ENCODE data around the gene ADGRG6. TPM values are rescaled to one million over a fixed set of nuclear protein-coding genes. Genes with fewer than 3 reads are reported as not detected.
A peak's percentile ranks its signal among the peaks of the same experiment; 100 is the strongest.

Gene ADGRG6
- total and polyA plus RNA-seq, 9 of the 15 experiments (the other 6 are each of a cell fraction or from before 2014, with no cell fraction given) = under 0.01 to 0.11 (median 0.05) TPM; not detected in 5

- TF ChIP-seq PCBP2 (IDR thresholded peaks at IDR 0.05; ENCODE audit: low read depth, low read length, poor library complexity, severe bottlenecking) (no peak), BCOR (IDR thresholded peaks at IDR 0.05) (no peak), SOX6 (IDR thresholded peaks at IDR 0.05) (no peak), ZNF3 (CRISPR knock-in tag; IDR thresholded peaks at IDR 0.05) (no peak)
- TF ChIP-seq, protein P1, sequence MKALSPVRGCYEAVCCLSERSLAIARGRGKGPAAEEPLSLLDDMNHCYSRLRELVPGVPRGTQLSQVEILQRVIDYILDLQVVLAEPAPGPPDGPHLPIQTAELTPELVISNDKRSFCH (CRISPR knock-in tag; IDR thresholded peaks at IDR 0.05) = no peak
- TF ChIP-seq, protein P1 (tag; IDR thresholded peaks at IDR 0.05) = no peak
Observed at GRCh38 chr6:142361345-142361744, 59.5 kb downstream of the ADGRG6 start (continued).

DNA sequence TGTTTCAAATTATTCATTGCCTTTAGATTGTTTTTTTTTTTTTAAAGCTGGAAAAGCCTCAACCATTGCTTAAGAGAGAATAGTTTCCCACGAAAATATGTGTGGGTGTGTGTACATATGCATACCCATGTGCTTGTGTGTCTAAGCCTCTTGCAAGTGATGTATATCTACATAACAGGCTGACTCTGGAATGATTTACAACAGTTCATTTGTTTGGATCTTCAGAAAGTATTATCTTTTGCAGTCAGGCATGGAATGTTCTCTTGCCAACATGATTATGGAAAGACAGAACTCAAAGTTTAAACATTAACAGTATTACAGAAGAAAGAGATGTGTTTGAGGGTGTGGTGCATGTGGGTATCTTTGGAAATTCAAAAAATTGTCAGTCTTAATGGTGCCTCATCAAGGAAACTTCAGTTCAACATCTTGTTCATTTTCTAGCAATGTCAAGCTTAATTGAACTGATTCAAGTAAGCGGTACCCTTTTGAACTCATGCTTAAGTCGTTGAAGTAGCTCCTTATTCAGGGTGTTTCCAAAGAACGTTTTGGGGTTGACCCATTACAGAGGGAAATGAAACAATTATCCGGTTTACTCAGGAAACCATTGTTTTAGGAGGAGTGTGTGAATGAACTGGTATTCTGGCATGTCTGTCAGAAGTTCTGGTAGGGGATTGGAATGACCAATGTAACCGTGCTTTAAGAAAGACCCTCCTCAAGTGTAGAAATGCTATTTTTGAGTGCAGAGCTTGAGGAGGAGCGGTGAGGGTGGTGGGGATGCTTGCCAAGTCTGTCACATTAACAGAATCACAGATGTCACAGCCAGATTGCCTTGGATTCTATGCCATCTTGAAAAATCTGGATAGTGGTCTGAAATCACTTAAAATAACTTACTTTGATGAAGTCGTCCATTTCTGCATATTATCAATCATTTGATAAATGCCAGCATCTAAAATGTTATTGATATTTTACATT, 60.3 kb downstream of the ADGRG6 start:
- DNase-seq (ENCODE audit: extremely low read depth in 1 of 4, low spot score in 3 of 4) (no peak), FAIRE-seq (no peak), ATAC-seq (no peak)
- Histone ChIP-seq H2AFZ (ENCODE audit: low read depth, low read length) (no peak overlapping the region), H3K9me3 (replicated peaks; ENCODE audit: control insufficient read depth, insufficient read depth, low read depth, low read length) (no peaks in the 10 kb centered on the region), H3K4me1 (replicated peaks in 1 of 2; ENCODE audit: control insufficient read depth in 2 of 2, insufficient read depth in 2 of 2, low read length in 2 of 2) (no peaks in the 10 kb centered on the region), H4K20me1 (replicated peaks; ENCODE audit: control insufficient read depth, insufficient read depth, low read length) (no peaks in the 10 kb centered on the region), H3K4me2 (ENCODE audit: insufficient read depth, low read length) (no peak overlapping the region), H3K27ac (ENCODE audit: extremely low read depth, low read depth, low read length) (no peak overlapping the region), H3K27me3 (ENCODE audit: control insufficient read depth in 2 of 2, insufficient read depth in 2 of 2, low read length in 2 of 2) (no peaks in the 10 kb centered on the region), H3K4me3 (no peak overlapping the region), H3K9me1 (ENCODE audit: control insufficient read depth, insufficient read depth, low read length) (no peaks in the 10 kb centered on the region), H3K36me3 (ENCODE audit: control insufficient read depth, insufficient read depth, low read length) (no peaks in the 10 kb centered on the region), H3K9ac (ENCODE audit: insufficient read depth in 1 of 2, low read depth in 2 of 2, low read length in 2 of 2) (no peak overlapping the region), H3K79me2 (ENCODE audit: control insufficient read depth, insufficient read depth, low read length) (no peaks in the 10 kb centered on the region)
- BruUV-seq (replicated peaks) = no TSS peak
- POLR2A ChIA-PET = no interaction called here
- WGBS (ENCODE audit: insufficient coverage, low coverage, missing lambda C conversion rate) = 0% methylated on average over 8 of the region's 8 CpGs
- CTCF ChIA-PET (ENCODE audit: low intra/inter-chr PET ratio) = no interaction called here
- in situ Hi-C loops (cut with MboI) (no loop called here), intact Hi-C loops (cut with micrococcal nuclease) (no loop called here)
- no peak for TF ChIP-seq HNRNPL (IDR thresholded peaks at IDR 0.05; ENCODE audit: low read depth, low read length)
- no peak for TF ChIP-seq IRF2 (CRISPR knock-in tag; IDR thresholded peaks at IDR 0.05)
- no peak for TF ChIP-seq PBX2 (CRISPR knock-in tag; IDR thresholded peaks at IDR 0.05; ENCODE audit: low read depth)
- peak; percentile 29; the same call in 1 of the 2 replicates for TF ChIP-seq PBX2 (tag; conservative IDR thresholded peaks at IDR 0.05; ENCODE audit: low read depth)
- TF ChIP-seq SREBF2 (CRISPR knock-in tag; IDR thresholded peaks at IDR 0.05) = no peak
- TF ChIP-seq DMBX1 (CRISPR knock-in tag; IDR thresholded peaks at IDR 0.05; ENCODE audit: borderline replicate concordance) = no peak
- TF ChIP-seq MCM2 (IDR thresholded peaks at IDR 0.05; ENCODE audit: low read depth) = no peak
